ENCODE data around the gene DNAJC3. TPM values are rescaled to one million over a fixed set of nuclear protein-coding genes. Genes with fewer than 3 reads are reported as not detected.

DNAJC3 gene
- total RNA-seq, 1 donor from 2014 or later, result 72.7 TPM

DNA sequence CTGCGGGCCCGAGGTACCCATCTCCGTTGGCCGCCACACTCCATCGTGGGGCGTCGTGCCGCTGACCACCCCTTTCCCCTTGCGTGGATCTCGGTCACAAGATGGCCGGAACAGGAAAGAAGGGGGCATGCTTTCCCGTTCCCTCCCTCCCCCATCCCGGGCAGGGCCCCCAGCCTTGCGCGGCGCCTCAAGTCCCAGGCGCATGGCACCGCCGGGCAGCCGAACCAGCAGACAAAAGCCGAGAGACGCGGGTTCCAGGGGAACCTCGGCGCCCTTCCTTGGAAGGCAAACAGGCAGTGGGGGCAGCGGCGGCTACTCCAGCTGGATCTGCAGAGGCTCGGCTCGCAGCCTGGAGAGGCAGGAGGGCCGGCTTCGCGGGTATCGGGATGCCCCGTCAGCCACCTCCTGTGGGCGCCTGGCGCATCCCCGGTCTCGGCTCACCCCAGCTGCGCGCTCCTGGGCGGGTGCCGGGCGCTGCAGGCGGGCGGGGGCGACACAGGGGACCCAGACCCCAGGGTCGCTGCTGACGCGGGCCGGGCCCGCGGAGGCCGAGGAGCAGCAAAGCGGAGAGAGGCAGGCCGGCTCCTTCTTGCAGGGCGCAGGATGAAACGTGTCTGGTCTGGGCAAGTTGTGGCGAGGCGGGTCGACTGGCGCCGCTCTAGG lies 32.9 kb upstream of the DNAJC3 start:
- no peak for TF ChIP-seq CTCF (IDR thresholded peaks at IDR 0.05; ENCODE audit: insufficient read depth, low read length, severe bottlenecking)
- H3K4me3 ChIP-seq (ENCODE audit: low read depth, low read length), result peak overlapping the region; percentile 43
- H3K36me3 ChIP-seq (ENCODE audit: control insufficient read depth, insufficient read depth, low read length), result no peaks in the 10 kb centered on the region
- DNase-seq (ENCODE audit: low read depth), result no peak
- peaks cover 2% of the 10 kb centered on the region for H3K27me3 ChIP-seq (ENCODE audit: control insufficient read depth, insufficient read depth, low read length)
- FAIRE-seq, result no peak

DNA sequence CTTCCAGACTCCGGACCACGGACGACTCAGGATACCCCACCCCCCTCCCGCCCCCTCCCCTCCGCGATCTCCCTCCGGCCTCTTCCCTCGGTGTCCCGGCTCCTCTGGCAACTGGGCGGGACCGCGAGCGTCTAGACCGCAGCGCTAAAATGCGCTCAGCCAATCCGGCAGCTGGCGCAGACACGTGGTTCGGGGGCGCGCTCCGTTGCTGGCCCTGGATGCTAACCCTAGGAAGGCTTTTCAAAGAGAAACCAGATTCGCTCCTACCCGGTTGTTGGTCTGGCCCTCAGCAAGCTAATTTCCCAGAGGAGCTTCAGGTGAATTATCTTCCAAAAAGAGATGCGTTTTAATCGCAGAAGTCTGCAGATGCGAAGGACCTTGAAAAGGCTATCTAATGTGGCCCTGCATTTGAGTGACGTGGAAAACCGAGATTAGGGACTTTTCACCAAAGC lies 32.3 kb upstream of the DNAJC3 start, which contains the start of gene DZIP1:
Gene DZIP1 (minus strand): TSS at position 106 of the 452 bp plus-strand sequence. CDS start 2,677 bp downstream, outside the sequence.
- no peaks in the 10 kb centered on the region for H3K36me3 ChIP-seq (ENCODE audit: control insufficient read depth, insufficient read depth, low read length)
- peak within 1 kb of the TSS; percentile 43 for H3K4me3 ChIP-seq (ENCODE audit: low read depth, low read length)
- TF ChIP-seq CTCF (IDR thresholded peaks at IDR 0.05; ENCODE audit: insufficient read depth, low read length, severe bottlenecking), result no peak
- FAIRE-seq, result no peak
- peaks cover 2% of the 10 kb centered on the region for H3K27me3 ChIP-seq (ENCODE audit: control insufficient read depth, insufficient read depth, low read length)
- DNase-seq (ENCODE audit: low read depth), result peak; percentile 32

DNA sequence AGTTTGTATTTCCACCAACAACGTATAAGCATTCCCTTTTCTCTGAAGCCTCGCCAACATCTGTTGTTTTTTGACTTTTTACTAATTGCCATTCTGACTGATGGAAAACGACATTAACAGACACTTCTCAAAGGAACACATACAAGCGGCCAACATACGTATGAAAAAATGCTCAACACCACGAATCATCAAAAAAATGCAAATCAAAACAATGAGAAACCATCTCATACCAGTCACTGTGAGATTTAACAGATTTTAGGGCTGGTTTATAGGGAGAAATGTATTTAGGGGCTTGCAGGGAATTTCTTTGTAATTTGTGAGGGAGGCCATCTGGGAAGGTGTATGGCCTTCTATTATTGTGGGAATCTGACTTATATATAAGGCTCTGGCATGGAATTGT lies 29.6 kb upstream of the DNAJC3 start:
- Histone ChIP-seq H3K36me3 (ENCODE audit: control insufficient read depth, insufficient read depth, low read length) (no peaks in the 10 kb centered on the region), H3K4me3 (ENCODE audit: low read depth, low read length) (no peak overlapping the region), H3K27me3 (ENCODE audit: control insufficient read depth, insufficient read depth, low read length) (peaks cover 2% of the 10 kb centered on the region)
- DNase-seq (ENCODE audit: low read depth), result no peak
- FAIRE-seq, result no peak
- no peak for TF ChIP-seq CTCF (IDR thresholded peaks at IDR 0.05; ENCODE audit: insufficient read depth, low read length, severe bottlenecking)

DNA sequence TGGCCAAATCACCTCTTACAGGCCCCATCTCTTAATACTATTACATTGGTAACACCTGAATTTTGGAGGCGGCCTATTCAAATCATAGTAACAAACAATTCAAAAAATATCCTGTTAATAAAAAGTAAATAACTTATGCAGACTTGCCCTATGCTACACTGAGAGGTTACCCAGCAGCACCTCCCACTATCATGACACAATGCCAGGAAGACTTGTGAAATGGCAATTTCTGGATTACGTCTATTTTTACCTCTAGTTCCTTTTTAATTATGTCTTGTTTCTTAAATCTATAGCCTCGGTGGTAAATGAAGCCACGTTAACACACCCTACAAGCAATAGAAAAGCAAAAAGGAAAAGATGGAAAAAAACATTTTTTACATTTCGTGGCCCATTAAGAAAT lies 26.2 kb upstream of the DNAJC3 start:
- TF ChIP-seq CTCF (IDR thresholded peaks at IDR 0.05; ENCODE audit: insufficient read depth, low read length, severe bottlenecking), result no peak
- no peak overlapping the region for H3K4me3 ChIP-seq (ENCODE audit: low read depth, low read length)
- FAIRE-seq (no peak), DNase-seq (ENCODE audit: low read depth) (no peak)
- no peaks in the 10 kb centered on the region for H3K27me3 ChIP-seq (ENCODE audit: control insufficient read depth, insufficient read depth, low read length)
- H3K36me3 ChIP-seq (ENCODE audit: control insufficient read depth, insufficient read depth, low read length), result no peaks in the 10 kb centered on the region

GRCh38 chr13:95652244-95652764 lies 24.6 kb upstream of the DNAJC3 start:
- TF ChIP-seq CTCF (IDR thresholded peaks at IDR 0.05; ENCODE audit: insufficient read depth, low read length, severe bottlenecking), result no peak
- FAIRE-seq (no peak), DNase-seq (ENCODE audit: low read depth) (no peak)
- no peak overlapping the region for H3K4me3 ChIP-seq (ENCODE audit: low read depth, low read length)
- no peaks in the 10 kb centered on the region for H3K27me3 ChIP-seq (ENCODE audit: control insufficient read depth, insufficient read depth, low read length)
- no peaks in the 10 kb centered on the region for H3K36me3 ChIP-seq (ENCODE audit: control insufficient read depth, insufficient read depth, low read length)

All from bronchial epithelial cell (primary cell).